HG03196 (cell line): ENCODE data around the gene BAHCC1.

Experiments
- ATAC-seq: cut with Tn5 transposase; IDR thresholded peaks from one replicate; pipeline ENCODE4 v1.9.1; 2021; ENCODE audit not compliant: unreplicated experiment

BAHCC1 gene

GRCh38 chr17:81366648-81367047 lies 28.6 kb upstream of the BAHCC1 start:
- ATAC-seq, result no peak

- no peak for ATAC-seq
Measured at GRCh38 chr17:81367171-81367570, 28.1 kb upstream of the BAHCC1 start.

GRCh38 chr17:81368161-81369022 lies 26.9 kb upstream of the BAHCC1 start:
- no peak for ATAC-seq

GRCh38 chr17:81370294-81370693 lies 25.0 kb upstream of the BAHCC1 start:
- no peak for ATAC-seq

- no peak for ATAC-seq
Measured at GRCh38 chr17:81371910-81372760, 23.1 kb upstream of the BAHCC1 start.

- ATAC-seq, result no peak
Measured at GRCh38 chr17:81373536-81374160, 21.6 kb upstream of the BAHCC1 start.

GRCh38 chr17:81374890-81375289 lies 20.4 kb upstream of the BAHCC1 start:
- no peak for ATAC-seq

- no peak for ATAC-seq
Measured at GRCh38 chr17:81376946-81377714, 18.1 kb upstream of the BAHCC1 start.

GRCh38 chr17:81378941-81379511 lies 16.2 kb upstream of the BAHCC1 start:
- ATAC-seq, result no peak

GRCh38 chr17:81379523-81379942 lies 15.7 kb upstream of the BAHCC1 start:
- ATAC-seq, result no peak

- ATAC-seq, result no peak
Measured at GRCh38 chr17:81380131-81380530, 15.1 kb upstream of the BAHCC1 start.

GRCh38 chr17:81380666-81381518 lies 14.4 kb upstream of the BAHCC1 start:
- no peak for ATAC-seq

GRCh38 chr17:81381632-81382577 lies 13.4 kb upstream of the BAHCC1 start:
- ATAC-seq, result no peak

GRCh38 chr17:81382851-81383250 lies 12.4 kb upstream of the BAHCC1 start:
- ATAC-seq, result no peak

GRCh38 chr17:81383504-81384421 lies 11.5 kb upstream of the BAHCC1 start:
- ATAC-seq, result no peak

GRCh38 chr17:81384929-81385319 lies 10.3 kb upstream of the BAHCC1 start:
- no peak for ATAC-seq
